ENCODE results near the gene LGALS3BP.

The LGALS3BP gene

DNA sequence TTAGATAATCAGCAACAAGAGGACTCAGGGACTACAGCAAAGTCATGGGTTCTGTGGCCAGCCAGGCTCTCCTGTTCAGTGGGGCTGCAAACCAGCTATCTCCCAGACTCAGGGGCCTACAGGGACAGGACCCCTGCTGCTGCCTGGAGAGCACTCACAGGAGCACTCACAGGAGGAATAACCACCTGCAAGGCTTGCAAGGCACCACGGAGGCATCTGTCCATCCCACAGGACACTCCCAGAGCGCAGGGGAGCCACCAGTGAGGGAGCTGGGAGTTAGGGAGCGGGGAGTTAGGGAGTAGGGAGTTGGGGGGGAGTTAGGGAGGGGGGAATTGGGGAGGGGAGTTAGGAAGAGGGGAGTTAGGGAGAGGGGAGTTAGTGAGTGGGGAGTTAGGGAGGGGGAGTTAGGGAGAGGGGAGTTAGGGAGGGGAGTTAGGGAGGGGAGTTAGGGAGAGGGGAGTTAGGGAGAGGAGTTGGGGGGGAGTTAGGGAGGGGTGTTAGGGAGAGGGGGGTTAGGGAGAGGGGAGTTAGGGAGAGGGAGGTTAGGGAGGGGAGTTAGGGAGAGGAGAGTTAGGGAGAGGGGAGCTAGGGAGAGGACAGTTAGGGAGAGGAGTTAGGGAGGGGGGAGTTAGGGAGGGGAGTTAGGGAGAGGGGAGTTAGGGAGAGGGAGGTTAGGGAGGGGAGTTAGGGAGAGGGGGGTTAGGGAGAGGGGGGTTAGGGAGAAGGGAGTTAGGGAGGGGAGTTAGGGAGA, 24.1 kb upstream of the LGALS3BP start:
- Histone ChIP-seq H3K9me3 (ENCODE audit: severe bottlenecking) (no peaks in the 10 kb centered on the region), H3K27me3 (ENCODE audit: insufficient read depth, poor library complexity, severe bottlenecking) (no peaks in the 10 kb centered on the region), H3K36me3 (ENCODE audit: low read depth) (peaks cover 52% of the 10 kb centered on the region), H3K4me1 (ENCODE audit: insufficient read depth, poor library complexity, severe bottlenecking) (peaks cover 17% of the 10 kb centered on the region), H3K27ac (ENCODE audit: poor library complexity, severe bottlenecking) (no peak overlapping the region), H3K4me3 (ENCODE audit: severe bottlenecking) (no peak overlapping the region)
- TF ChIP-seq, protein P1, sequence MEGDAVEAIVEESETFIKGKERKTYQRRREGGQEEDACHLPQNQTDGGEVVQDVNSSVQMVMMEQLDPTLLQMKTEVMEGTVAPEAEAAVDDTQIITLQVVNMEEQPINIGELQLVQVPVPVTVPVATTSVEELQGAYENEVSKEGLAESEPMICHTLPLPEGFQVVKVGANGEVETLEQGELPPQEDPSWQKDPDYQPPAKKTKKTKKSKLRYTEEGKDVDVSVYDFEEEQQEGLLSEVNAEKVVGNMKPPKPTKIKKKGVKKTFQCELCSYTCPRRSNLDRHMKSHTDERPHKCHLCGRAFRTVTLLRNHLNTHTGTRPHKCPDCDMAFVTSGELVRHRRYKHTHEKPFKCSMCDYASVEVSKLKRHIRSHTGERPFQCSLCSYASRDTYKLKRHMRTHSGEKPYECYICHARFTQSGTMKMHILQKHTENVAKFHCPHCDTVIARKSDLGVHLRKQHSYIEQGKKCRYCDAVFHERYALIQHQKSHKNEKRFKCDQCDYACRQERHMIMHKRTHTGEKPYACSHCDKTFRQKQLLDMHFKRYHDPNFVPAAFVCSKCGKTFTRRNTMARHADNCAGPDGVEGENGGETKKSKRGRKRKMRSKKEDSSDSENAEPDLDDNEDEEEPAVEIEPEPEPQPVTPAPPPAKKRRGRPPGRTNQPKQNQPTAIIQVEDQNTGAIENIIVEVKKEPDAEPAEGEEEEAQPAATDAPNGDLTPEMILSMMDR (IDR thresholded peaks at IDR 0.05; ENCODE audit: poor library complexity, severe bottlenecking), result no peak
- ATAC-seq (ENCODE audit: low read depth), result no peak
- DNase-seq (ENCODE audit: low spot score), result peak; percentile 34

- Histone ChIP-seq H3K27me3 (ENCODE audit: insufficient read depth, poor library complexity, severe bottlenecking) (no peaks in the 10 kb centered on the region), H3K4me1 (ENCODE audit: insufficient read depth, poor library complexity, severe bottlenecking) (peaks cover 14% of the 10 kb centered on the region), H3K36me3 (ENCODE audit: low read depth) (peaks cover 49% of the 10 kb centered on the region), H3K4me3 (ENCODE audit: severe bottlenecking) (no peak overlapping the region), H3K27ac (ENCODE audit: poor library complexity, severe bottlenecking) (no peak overlapping the region), H3K9me3 (ENCODE audit: severe bottlenecking) (no peaks in the 10 kb centered on the region)
- no peak for ATAC-seq (ENCODE audit: low read depth)
- TF ChIP-seq, protein P1 (IDR thresholded peaks at IDR 0.05; ENCODE audit: poor library complexity, severe bottlenecking), result no peak
- peak; percentile 51 for DNase-seq (ENCODE audit: low spot score)
These were observed 23.3 kb upstream of the LGALS3BP start for GRCh38 chr17:79002796-79003593.

DNA sequence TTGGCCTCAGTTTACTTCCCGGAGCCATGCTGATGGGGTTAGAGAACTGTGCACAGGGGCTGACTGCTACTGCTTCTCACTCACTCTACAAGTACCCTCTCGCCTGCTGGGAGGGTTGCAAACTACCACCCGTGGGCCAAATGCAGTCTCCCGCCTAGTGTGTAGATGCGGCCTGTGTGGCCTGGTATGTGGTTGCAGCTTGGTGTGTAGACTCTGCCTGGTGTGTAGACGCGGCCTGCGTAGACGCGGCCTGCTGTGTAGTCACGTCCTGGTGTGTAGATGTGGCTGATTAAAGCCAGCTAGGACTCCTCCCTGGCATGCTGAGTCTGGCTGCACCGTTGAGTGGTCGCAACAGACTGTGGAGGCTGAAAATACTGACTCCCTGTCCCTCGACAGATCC, 22.6 kb upstream of the LGALS3BP start:
- Histone ChIP-seq H3K4me3 (ENCODE audit: severe bottlenecking) (no peak overlapping the region), H3K36me3 (ENCODE audit: low read depth) (peaks cover 49% of the 10 kb centered on the region), H3K27ac (ENCODE audit: poor library complexity, severe bottlenecking) (no peak overlapping the region), H3K27me3 (ENCODE audit: insufficient read depth, poor library complexity, severe bottlenecking) (no peaks in the 10 kb centered on the region), H3K9me3 (ENCODE audit: severe bottlenecking) (no peaks in the 10 kb centered on the region), H3K4me1 (ENCODE audit: insufficient read depth, poor library complexity, severe bottlenecking) (peaks cover 17% of the 10 kb centered on the region)
- ATAC-seq (ENCODE audit: low read depth), result no peak
- peak; percentile 60 for DNase-seq (ENCODE audit: low spot score)
- TF ChIP-seq, protein P1 (IDR thresholded peaks at IDR 0.05; ENCODE audit: poor library complexity, severe bottlenecking), result no peak

- H3K36me3 ChIP-seq (ENCODE audit: low read depth), result peaks cover 47% of the 10 kb centered on the region
- H3K4me1 ChIP-seq (ENCODE audit: insufficient read depth, poor library complexity, severe bottlenecking), result peaks cover 20% of the 10 kb centered on the region
- no peak overlapping the region for H3K27ac ChIP-seq (ENCODE audit: poor library complexity, severe bottlenecking)
- H3K4me3 ChIP-seq (ENCODE audit: severe bottlenecking), result no peak overlapping the region
- no peaks in the 10 kb centered on the region for H3K9me3 ChIP-seq (ENCODE audit: severe bottlenecking)
- no peaks in the 10 kb centered on the region for H3K27me3 ChIP-seq (ENCODE audit: insufficient read depth, poor library complexity, severe bottlenecking)
- TF ChIP-seq, protein P1 (IDR thresholded peaks at IDR 0.05; ENCODE audit: poor library complexity, severe bottlenecking), result no peak
- DNase-seq (ENCODE audit: low spot score), result peak; percentile 55
- ATAC-seq (ENCODE audit: low read depth), result no peak
These were observed 21.7 kb upstream of the LGALS3BP start for GRCh38 chr17:79001190-79002020.
